NCI-H1417 treated with DMSO at 0.1 percent for 48 hours (cell line): ENCODE results near the gene ATG4A.

Source experiments
- DNase-seq: peaks from one replicate; lab custom pipeline; 2025; lab: John Stamatoyannopoulos, UW

ATG4A gene

GRCh38 chrX:108091264-108091877, at the start of gene ATG4A, which contains the start of gene PSMD10:
ATG4A (plus strand) TSS chrX:108091778; CDS start chrX:108091827, 49 bp downstream.
PSMD10 (minus strand) TSS chrX:108091542; CDS start chrX:108091520, 22 bp downstream.
- DNase-seq, result peak; percentile 73

- DNase-seq, result no peak
Measured at GRCh38 chrX:108044554-108045256, 46.9 kb upstream of the ATG4A start, which contains the start of gene VSIG1. VSIG1 (plus strand) TSS chrX:108045065; CDS start chrX:108045131, 66 bp downstream.

DNA sequence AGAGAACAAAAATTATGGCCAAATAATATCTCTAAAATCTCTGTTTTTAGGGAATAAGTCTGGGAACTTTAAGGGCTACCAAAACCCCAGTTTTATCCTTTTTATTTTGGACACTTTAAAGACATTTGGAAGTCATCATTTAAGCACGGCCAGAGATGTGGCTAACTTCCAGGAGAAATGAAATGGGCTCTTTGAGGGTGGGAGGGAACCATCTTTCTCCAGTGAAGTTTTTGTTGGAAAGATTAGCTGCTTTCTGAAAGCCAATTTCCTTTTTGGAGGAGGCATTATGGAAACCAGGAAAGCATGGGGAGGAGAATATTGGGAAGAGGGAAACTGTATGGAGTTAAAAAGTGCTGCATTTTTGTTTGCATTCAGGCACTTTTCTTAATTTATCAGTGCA, 41.9 kb upstream of the ATG4A start:
- DNase-seq, result no peak

- no peak for DNase-seq
Measured at GRCh38 chrX:108053218-108053617, 38.4 kb upstream of the ATG4A start.

DNA sequence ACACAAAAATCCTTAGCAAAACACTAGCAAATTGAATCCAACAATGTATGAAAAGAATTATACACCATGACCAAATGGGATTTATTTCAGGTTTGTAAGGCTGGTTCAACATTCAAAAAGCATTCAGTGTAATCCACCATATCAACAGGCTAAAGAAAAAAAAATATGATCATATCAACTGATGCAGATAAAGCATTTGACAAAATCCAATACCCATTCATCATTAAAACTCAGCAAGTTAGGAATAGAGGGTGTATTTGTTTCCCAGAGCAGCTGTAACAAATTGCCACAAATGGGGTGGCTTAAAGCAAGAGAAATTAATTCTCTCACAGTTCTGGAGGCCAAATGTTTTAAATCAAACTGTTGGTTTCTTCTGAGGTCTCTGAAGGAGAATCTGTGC, 36.0 kb upstream of the ATG4A start:
- DNase-seq, result no peak

GRCh38 chrX:108059801-108060200, 31.8 kb upstream of the ATG4A start:
- no peak for DNase-seq

- DNase-seq, result no peak
Measured at GRCh38 chrX:108064001-108064400, 27.6 kb upstream of the ATG4A start.

DNA sequence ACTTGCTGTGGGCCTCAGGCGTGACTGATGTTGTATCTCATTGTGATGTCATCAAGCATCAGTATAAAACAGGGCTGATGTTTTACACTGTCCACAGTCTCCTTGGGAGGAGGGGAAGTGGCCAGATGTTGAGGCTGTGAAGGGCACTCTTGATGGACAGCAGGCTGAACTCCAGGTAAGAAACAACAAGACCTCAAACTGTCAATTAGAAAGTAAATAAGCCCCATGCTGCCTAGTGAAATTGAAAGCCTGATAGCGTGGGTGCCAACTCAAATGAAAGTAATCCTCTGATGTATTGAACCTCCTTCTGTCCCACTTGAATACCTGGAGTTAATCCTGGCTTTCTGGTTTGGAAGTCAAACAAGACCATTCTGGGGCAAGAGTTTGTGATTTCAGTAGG, 27.0 kb upstream of the ATG4A start:
- DNase-seq, result no peak

DNA sequence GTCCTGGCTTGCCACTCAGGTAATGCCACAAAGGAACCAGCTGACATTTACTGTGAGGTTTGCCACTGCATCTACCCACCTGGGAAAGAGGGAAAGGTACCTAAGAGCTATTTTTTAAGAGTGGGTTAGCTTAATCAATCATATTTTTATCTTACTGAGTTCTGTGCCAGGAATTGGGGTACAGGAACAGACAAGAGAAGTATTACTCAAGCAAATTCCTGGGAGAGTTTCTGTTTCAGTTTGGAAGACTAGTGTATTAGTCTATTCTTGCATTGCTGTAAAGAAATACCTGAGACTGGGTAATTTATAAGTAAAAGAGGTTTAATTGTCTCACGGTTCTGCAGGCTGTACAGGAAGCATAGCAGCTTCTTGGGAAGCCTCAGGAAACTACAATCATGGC, 23.5 kb upstream of the ATG4A start:
- no peak for DNase-seq

- no peak for DNase-seq
Measured at GRCh38 chrX:108070891-108071290, 20.7 kb upstream of the ATG4A start.

- no peak for DNase-seq
Measured at GRCh38 chrX:108071578-108071977, 20.0 kb upstream of the ATG4A start.

GRCh38 chrX:108072746-108073145, 18.8 kb upstream of the ATG4A start:
- no peak for DNase-seq

- no peak for DNase-seq
Measured at GRCh38 chrX:108081110-108081509, 10.5 kb upstream of the ATG4A start.

DNA sequence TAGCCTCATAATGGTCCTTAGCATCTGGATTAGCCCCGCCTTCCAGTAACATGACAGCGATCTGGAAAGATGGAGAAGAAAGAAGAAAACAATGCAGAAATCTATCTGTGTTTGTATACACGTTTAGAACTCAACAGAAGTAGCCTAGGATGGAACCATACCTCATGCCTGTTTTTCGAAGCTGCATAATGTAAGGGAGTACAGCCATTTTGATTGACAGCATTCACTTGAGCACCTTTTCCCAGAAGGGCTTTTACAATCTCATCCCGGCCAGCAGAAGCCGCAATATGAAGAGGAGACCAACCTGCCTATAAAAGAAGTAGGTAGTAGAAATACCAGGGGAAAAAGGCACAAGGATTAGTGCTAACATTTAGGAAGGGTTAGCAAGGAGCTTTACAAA, 3.8 kb upstream of the ATG4A start:
- DNase-seq, result no peak

DNA sequence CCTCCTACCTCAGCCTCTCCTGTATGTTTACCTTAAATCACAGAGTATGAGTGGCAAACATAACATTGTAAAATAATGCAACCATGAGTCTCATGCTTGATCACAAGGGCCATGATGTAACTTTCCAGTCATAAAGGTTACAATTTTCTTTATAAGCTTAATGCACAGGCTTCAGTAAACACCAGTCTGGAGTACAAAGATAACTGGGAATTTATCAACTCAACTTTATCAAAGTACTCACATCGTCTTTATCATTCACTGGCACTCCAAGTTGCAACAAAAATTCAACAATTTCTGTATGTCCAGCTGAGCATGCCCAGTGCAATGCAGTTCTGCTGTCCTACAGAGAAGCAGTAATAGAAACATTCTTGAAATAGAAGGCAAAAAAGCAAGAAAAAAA, 3.1 kb upstream of the ATG4A start:
- DNase-seq, result no peak

GRCh38 chrX:108090491-108091263, 901 bp upstream of the ATG4A start:
- no peak for DNase-seq

- no peak for DNase-seq
Measured at GRCh38 chrX:108091878-108092291, 307 bp downstream of the ATG4A start.

DNA sequence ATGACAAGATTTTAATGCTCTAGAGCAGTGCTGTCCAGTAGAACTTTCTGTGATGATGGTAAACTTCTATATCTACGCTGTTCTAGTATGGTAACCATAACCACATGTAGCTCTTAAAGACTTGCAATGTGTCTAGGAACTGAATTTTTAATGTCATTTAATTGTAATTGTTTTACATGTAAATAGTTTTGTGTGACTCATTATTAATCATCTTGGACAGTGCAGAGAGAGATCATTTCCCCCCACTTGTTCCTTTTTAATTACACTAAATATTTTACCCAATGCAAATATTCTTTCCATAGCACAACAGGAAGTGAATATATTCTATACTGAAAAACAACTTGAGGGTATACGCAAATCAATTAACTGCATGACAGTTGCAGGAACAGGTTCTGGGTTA, 5.8 kb downstream of the ATG4A start:
- DNase-seq, result no peak

DNA sequence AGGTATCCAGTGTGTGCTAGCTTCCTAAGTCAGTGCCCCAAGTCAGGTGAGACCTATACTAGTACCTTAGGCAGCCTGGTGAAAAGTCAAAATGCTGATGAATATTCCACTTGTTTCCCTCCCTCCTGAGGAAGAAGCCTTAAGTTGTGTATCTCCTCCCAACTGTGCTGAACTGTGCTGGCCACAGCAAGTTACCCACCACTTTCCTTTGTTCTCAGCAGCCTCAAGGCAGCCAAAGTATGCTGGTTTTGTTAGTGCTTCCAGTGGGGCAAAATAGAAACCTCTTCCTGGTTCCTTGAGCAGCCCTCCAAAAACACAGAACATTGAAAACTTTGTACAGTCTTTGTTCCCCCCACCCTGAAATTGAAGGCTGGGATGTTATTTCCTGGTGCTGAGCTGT, 13.9 kb downstream of the ATG4A start:
- DNase-seq, result no peak

- DNase-seq, result no peak
Measured at GRCh38 chrX:108114541-108114940, 23.0 kb downstream of the ATG4A start.

DNA sequence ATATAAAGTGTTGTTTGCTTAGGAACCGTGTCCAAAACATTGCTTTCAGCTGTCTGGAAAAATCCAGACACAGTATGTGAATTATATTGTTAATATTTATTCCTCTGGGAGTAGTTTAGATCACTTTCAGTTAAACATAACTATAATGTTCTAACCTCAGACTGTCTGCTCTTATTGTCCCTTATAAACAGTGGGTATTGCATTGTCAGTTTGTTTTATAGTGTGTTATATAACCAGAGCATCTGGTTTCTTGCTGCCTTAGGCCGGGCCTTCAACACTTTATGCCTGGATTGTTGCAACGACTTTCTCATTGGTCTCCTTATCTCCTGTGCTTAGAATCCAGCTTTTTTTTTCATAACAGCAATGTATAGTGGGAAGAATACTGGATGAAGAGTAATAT, 26.4 kb downstream of the ATG4A start:
- DNase-seq, result no peak

DNA sequence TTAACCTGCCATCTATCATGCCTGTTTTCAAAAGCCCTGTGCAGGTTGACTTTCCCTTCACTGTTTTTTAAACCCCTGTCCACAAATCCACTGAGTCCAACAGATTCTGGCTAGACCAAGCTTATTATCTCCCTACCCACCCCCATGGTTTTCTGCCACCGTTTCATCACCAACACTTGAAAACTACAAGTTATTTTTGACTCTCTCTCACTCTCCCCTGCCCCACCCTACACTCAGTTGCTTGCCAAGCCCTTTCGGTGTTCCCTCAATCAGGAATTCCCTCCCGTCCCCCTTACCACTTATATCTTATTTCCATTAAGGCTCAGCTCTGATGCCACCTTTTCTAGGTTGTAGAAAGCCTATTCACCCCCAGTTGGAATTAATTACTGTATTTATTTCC, 29.7 kb downstream of the ATG4A start:
- DNase-seq, result no peak

- no peak for DNase-seq
Measured at GRCh38 chrX:108122748-108123147, 31.2 kb downstream of the ATG4A start.
